GM21619 (cell line): ENCODE measurements around the gene EPS8L1.
"Not testable (repeated sequence)": the region's sequence is repeated elsewhere in the genome, so short reads cannot be mapped to it uniquely, and the experiment has no call there.

Source experiments
- ATAC-seq: cut with Tn5 transposase; IDR thresholded peaks from one replicate; pipeline ENCODE4 v1.9.1; 2021; ENCODE audit not compliant: unreplicated experiment

Gene EPS8L1

GRCh38 chr19:55075371-55075998 is at the start of gene EPS8L1:
Gene EPS8L1 (plus strand): TSS chr19:55075869. CDS start chr19:55076445, 576 bp downstream.
- ATAC-seq = no peak

GRCh38 chr19:55027140-55027471 is 48.6 kb upstream of the EPS8L1 start:
- not testable (repeated sequence) for ATAC-seq

GRCh38 chr19:55027472-55028337 is 48.0 kb upstream of the EPS8L1 start:
- ATAC-seq = no peak

- ATAC-seq = no peak
Measured at GRCh38 chr19:55028757-55029156, 46.9 kb upstream of the EPS8L1 start.

- no peak for ATAC-seq
Measured at GRCh38 chr19:55031178-55031577, 44.5 kb upstream of the EPS8L1 start.

GRCh38 chr19:55032170-55032800 is 43.4 kb upstream of the EPS8L1 start:
- ATAC-seq = no peak

- ATAC-seq = not testable (repeated sequence)
Measured at GRCh38 chr19:55032976-55033643, 42.6 kb upstream of the EPS8L1 start.

GRCh38 chr19:55034751-55035150 is 40.9 kb upstream of the EPS8L1 start:
- no peak for ATAC-seq

GRCh38 chr19:55036058-55036457 is 39.6 kb upstream of the EPS8L1 start:
- no peak for ATAC-seq

- ATAC-seq = not testable (repeated sequence)
Measured at GRCh38 chr19:55037603-55038002, 38.1 kb upstream of the EPS8L1 start.

- ATAC-seq = not testable (repeated sequence)
Measured at GRCh38 chr19:55040654-55041053, 35.0 kb upstream of the EPS8L1 start.

- ATAC-seq = no peak
Measured at GRCh38 chr19:55041244-55041626, 34.4 kb upstream of the EPS8L1 start.

GRCh38 chr19:55041627-55042343 is 33.9 kb upstream of the EPS8L1 start:
- no peak for ATAC-seq

GRCh38 chr19:55042344-55042678 is 33.4 kb upstream of the EPS8L1 start:
- no peak for ATAC-seq

- ATAC-seq = no peak
Measured at GRCh38 chr19:55042688-55043087, 33.0 kb upstream of the EPS8L1 start.

GRCh38 chr19:55044286-55044685 is 31.4 kb upstream of the EPS8L1 start:
- no peak for ATAC-seq

GRCh38 chr19:55044771-55045716 is 30.6 kb upstream of the EPS8L1 start:
- no peak for ATAC-seq

- ATAC-seq = no peak
Measured at GRCh38 chr19:55046975-55047622, 28.6 kb upstream of the EPS8L1 start.

- ATAC-seq = no peak
Measured at GRCh38 chr19:55047951-55048350, 27.7 kb upstream of the EPS8L1 start.
